ENCODE data around the gene POLR2B.

POLR2B gene

DNA sequence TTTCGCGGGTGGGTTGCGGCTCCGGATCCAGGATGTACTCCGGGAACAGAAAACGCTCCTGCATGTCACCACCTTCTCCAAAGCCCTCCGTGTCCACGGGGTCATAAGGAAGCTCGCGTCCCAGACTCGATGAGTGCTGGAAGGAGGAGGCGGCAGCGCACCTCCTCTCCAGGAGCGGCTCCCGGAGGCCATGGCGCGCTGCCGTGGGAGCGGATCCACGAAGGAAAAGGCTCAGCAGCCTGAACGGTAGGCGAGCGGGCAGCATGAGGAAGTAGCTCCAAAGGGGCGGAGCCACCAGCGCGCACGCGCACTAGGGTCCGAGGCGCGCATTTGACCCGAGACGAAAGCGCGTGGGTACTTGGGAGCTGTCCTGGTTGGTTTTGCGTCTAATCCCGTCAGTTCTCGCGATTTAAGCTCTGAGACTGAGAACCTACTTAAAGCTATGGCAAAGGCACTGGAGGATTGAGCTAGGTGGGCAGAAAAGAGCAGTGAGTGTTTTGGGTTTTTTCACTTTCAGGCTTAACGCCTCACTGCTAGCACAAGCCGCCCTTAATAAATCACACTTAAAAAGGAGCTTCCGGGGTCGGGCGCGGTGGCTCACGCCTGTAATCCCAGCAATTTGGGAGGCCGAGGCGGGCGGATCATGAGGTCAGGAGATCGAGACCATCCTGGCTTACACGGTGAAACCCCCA lies 1.2 kb upstream of the POLR2B start, which contains the start of gene NOA1:
Gene NOA1 (minus strand): TSS at position 286 of the 692 bp plus-strand sequence. CDS start 21 bp downstream, at position 265.
- no CpG with 5 or more reads among the region's 51 CpGs for WGBS (ENCODE audit: extremely low coverage, insufficient coverage, low lambda C conversion rate)

GRCh38 chr4:56979421-56980072 lies 851 bp downstream of the POLR2B start:
- H3K27me3 ChIP-seq (ENCODE audit: insufficient read depth, low read length, poor library complexity): no peaks in the 10 kb centered on the region
- peaks cover 10% of the 10 kb centered on the region for H3K79me1 ChIP-seq (ENCODE audit: low read length)
- H3K23ac ChIP-seq (ENCODE audit: low read length): no peak overlapping the region
- no peak overlapping the region for H3K4ac ChIP-seq (ENCODE audit: low read depth, low read length)
- H3K36me3 ChIP-seq (ENCODE audit: control insufficient read depth, insufficient read depth, low read length): no peaks in the 10 kb centered on the region
- H4K5ac ChIP-seq (ENCODE audit: low read length): no peak overlapping the region
- H4K8ac ChIP-seq (ENCODE audit: low read depth, low read length): no peak overlapping the region
- H3K79me2 ChIP-seq (ENCODE audit: control insufficient read depth, insufficient read depth, low read length): peaks cover 66% of the 10 kb centered on the region
- H2BK15ac ChIP-seq (replicated peaks; ENCODE audit: low read depth): no peak overlapping the region
- H2AK5ac ChIP-seq (ENCODE audit: low read length): no peak overlapping the region
- WGBS (ENCODE audit: extremely low coverage, insufficient coverage, low lambda C conversion rate): no CpG with 5 or more reads among the region's 21 CpGs
- peak; percentile 45 for DNase-seq
- no peak overlapping the region for H3K18ac ChIP-seq (ENCODE audit: low read length)
- H3K4me1 ChIP-seq (ENCODE audit: control insufficient read depth, low read depth, low read length): peaks cover 2% of the 10 kb centered on the region
- peak overlapping the region; percentile 94 for H3K4me2 ChIP-seq (ENCODE audit: low read length)
- H2BK120ac ChIP-seq (ENCODE audit: low read depth, low read length): no peak overlapping the region
- H3K9ac ChIP-seq (ENCODE audit: low read length): peak overlapping the region; percentile 100
- peak overlapping the region; percentile 100 for H3K4me3 ChIP-seq (ENCODE audit: low read length)
- peak overlapping the region; percentile 100 for H3K56ac ChIP-seq (ENCODE audit: low read length)
- H3K27ac ChIP-seq (ENCODE audit: low read depth, low read length): no peak overlapping the region
- no peak overlapping the region for H2BK5ac ChIP-seq (ENCODE audit: low read length)

More for the DNA sequence above, 1.2 kb upstream of the POLR2B start, which contains the start of gene NOA1:
- Histone ChIP-seq H3K4ac (ENCODE audit: low read depth, low read length) (no peak within 1 kb of the TSS), H2BK5ac (ENCODE audit: low read length) (no peak within 1 kb of the TSS), H3K79me1 (ENCODE audit: low read length) (peaks cover 10% of the 10 kb centered on the region), H3K79me2 (ENCODE audit: control insufficient read depth, insufficient read depth, low read length) (peaks cover 54% of the 10 kb centered on the region), H3K4me1 (ENCODE audit: control insufficient read depth, low read depth, low read length) (peaks cover 2% of the 10 kb centered on the region), H3K27me3 (ENCODE audit: insufficient read depth, low read length, poor library complexity) (no peaks in the 10 kb centered on the region), H3K4me2 (ENCODE audit: low read length) (peak within 1 kb of the TSS; percentile 100), H3K18ac (ENCODE audit: low read length) (no peak within 1 kb of the TSS), H2BK15ac (replicated peaks; ENCODE audit: low read depth) (no peak within 1 kb of the TSS), H3K56ac (ENCODE audit: low read length) (peak within 1 kb of the TSS; percentile 97), H3K27ac (ENCODE audit: low read depth, low read length) (peak within 1 kb of the TSS; percentile 47), H2BK120ac (ENCODE audit: low read depth, low read length) (no peak within 1 kb of the TSS), H3K23ac (ENCODE audit: low read length) (no peak within 1 kb of the TSS), H4K8ac (ENCODE audit: low read depth, low read length) (no peak within 1 kb of the TSS), H2AK5ac (ENCODE audit: low read length) (no peak within 1 kb of the TSS), H3K4me3 (ENCODE audit: low read length) (peak within 1 kb of the TSS; percentile 96), H3K9ac (ENCODE audit: low read length) (peak within 1 kb of the TSS; percentile 98), H4K5ac (ENCODE audit: low read length) (no peak within 1 kb of the TSS), H3K36me3 (ENCODE audit: control insufficient read depth, insufficient read depth, low read length) (peaks cover 5% of the 10 kb centered on the region)
- DNase-seq: peak; percentile 100

- no peaks in the 10 kb centered on the region for H3K36me3 ChIP-seq (ENCODE audit: control insufficient read depth, insufficient read depth, low read length)
- H3K79me1 ChIP-seq (ENCODE audit: low read length): peaks cover 5% of the 10 kb centered on the region
- WGBS (ENCODE audit: extremely low coverage, insufficient coverage, low lambda C conversion rate): no CpG with 5 or more reads among the region's 4 CpGs
- H3K23ac ChIP-seq (ENCODE audit: low read length): no peak overlapping the region
- H3K56ac ChIP-seq (ENCODE audit: low read length): no peak overlapping the region
- no peak overlapping the region for H4K8ac ChIP-seq (ENCODE audit: low read depth, low read length)
- H2BK120ac ChIP-seq (ENCODE audit: low read depth, low read length): no peak overlapping the region
- no peaks in the 10 kb centered on the region for H3K4me1 ChIP-seq (ENCODE audit: control insufficient read depth, low read depth, low read length)
- peak; percentile 67 for DNase-seq
- H3K9ac ChIP-seq (ENCODE audit: low read length): no peak overlapping the region
- H2AK5ac ChIP-seq (ENCODE audit: low read length): no peak overlapping the region
- no peak overlapping the region for H2BK5ac ChIP-seq (ENCODE audit: low read length)
- no peak overlapping the region for H3K27ac ChIP-seq (ENCODE audit: low read depth, low read length)
- H3K79me2 ChIP-seq (ENCODE audit: control insufficient read depth, insufficient read depth, low read length): peaks cover 57% of the 10 kb centered on the region
- H3K18ac ChIP-seq (ENCODE audit: low read length): no peak overlapping the region
- H4K5ac ChIP-seq (ENCODE audit: low read length): no peak overlapping the region
- no peak overlapping the region for H2BK15ac ChIP-seq (replicated peaks; ENCODE audit: low read depth)
- no peak overlapping the region for H3K4me3 ChIP-seq (ENCODE audit: low read length)
- H3K27me3 ChIP-seq (ENCODE audit: insufficient read depth, low read length, poor library complexity): no peaks in the 10 kb centered on the region
- H3K4me2 ChIP-seq (ENCODE audit: low read length): no peak overlapping the region
- H3K4ac ChIP-seq (ENCODE audit: low read depth, low read length): no peak overlapping the region
Measured at GRCh38 chr4:56981795-56982201, 3.1 kb downstream of the POLR2B start.

DNA sequence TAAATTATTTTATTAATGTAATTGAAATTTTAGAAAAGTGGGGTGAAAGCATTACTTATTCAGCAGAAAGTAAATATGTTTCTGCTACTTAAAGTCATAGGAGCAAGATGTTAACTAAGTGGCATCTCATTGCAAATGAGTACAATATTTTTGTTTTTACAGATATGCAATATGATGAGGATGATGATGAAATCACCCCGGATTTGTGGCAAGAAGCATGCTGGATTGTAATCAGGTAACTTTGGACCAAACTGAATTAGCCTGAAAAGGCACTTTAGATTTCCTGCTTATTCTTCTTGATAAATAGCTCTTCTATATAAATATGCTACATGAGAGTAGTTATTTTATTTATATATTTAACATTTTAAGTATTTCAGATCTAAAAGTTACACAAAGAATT lies 7.5 kb downstream of the POLR2B start:
- H3K4ac ChIP-seq (ENCODE audit: low read depth, low read length): no peak overlapping the region
- peaks cover 37% of the 10 kb centered on the region for H3K79me2 ChIP-seq (ENCODE audit: control insufficient read depth, insufficient read depth, low read length)
- no peak overlapping the region for H3K27ac ChIP-seq (ENCODE audit: low read depth, low read length)
- no peak overlapping the region for H3K9ac ChIP-seq (ENCODE audit: low read length)
- DNase-seq: no peak
- H3K18ac ChIP-seq (ENCODE audit: low read length): no peak overlapping the region
- peaks cover 1% of the 10 kb centered on the region for H3K36me3 ChIP-seq (ENCODE audit: control insufficient read depth, insufficient read depth, low read length)
- H2BK5ac ChIP-seq (ENCODE audit: low read length): no peak overlapping the region
- no peak overlapping the region for H3K4me2 ChIP-seq (ENCODE audit: low read length)
- H3K4me1 ChIP-seq (ENCODE audit: control insufficient read depth, low read depth, low read length): no peaks in the 10 kb centered on the region
- H4K8ac ChIP-seq (ENCODE audit: low read depth, low read length): no peak overlapping the region
- H2BK15ac ChIP-seq (replicated peaks; ENCODE audit: low read depth): no peak overlapping the region
- H4K5ac ChIP-seq (ENCODE audit: low read length): no peak overlapping the region
- H3K23ac ChIP-seq (ENCODE audit: low read length): no peak overlapping the region
- peaks cover 7% of the 10 kb centered on the region for H3K79me1 ChIP-seq (ENCODE audit: low read length)
- no peak overlapping the region for H3K56ac ChIP-seq (ENCODE audit: low read length)
- H2BK120ac ChIP-seq (ENCODE audit: low read depth, low read length): no peak overlapping the region
- WGBS (ENCODE audit: extremely low coverage, insufficient coverage, low lambda C conversion rate): no CpG with 5 or more reads among the region's 1 CpG
- H2AK5ac ChIP-seq (ENCODE audit: low read length): no peak overlapping the region
- no peak overlapping the region for H3K4me3 ChIP-seq (ENCODE audit: low read length)
- H3K27me3 ChIP-seq (ENCODE audit: insufficient read depth, low read length, poor library complexity): no peaks in the 10 kb centered on the region

GRCh38 chr4:56986952-56987351 lies 8.3 kb downstream of the POLR2B start:
- Histone ChIP-seq H2BK15ac (replicated peaks; ENCODE audit: low read depth) (no peak overlapping the region), H3K23ac (ENCODE audit: low read length) (no peak overlapping the region), H3K56ac (ENCODE audit: low read length) (no peak overlapping the region), H3K79me1 (ENCODE audit: low read length) (peaks cover 7% of the 10 kb centered on the region), H4K8ac (ENCODE audit: low read depth, low read length) (no peak overlapping the region), H2AK5ac (ENCODE audit: low read length) (no peak overlapping the region), H3K4me2 (ENCODE audit: low read length) (no peak overlapping the region), H3K18ac (ENCODE audit: low read length) (no peak overlapping the region), H3K4me1 (ENCODE audit: control insufficient read depth, low read depth, low read length) (no peaks in the 10 kb centered on the region), H3K27ac (ENCODE audit: low read depth, low read length) (no peak overlapping the region), H2BK5ac (ENCODE audit: low read length) (no peak overlapping the region), H3K27me3 (ENCODE audit: insufficient read depth, low read length, poor library complexity) (no peaks in the 10 kb centered on the region), H3K4me3 (ENCODE audit: low read length) (no peak overlapping the region), H2BK120ac (ENCODE audit: low read depth, low read length) (no peak overlapping the region), H3K36me3 (ENCODE audit: control insufficient read depth, insufficient read depth, low read length) (peaks cover 1% of the 10 kb centered on the region), H4K5ac (ENCODE audit: low read length) (no peak overlapping the region), H3K9ac (ENCODE audit: low read length) (no peak overlapping the region), H3K79me2 (ENCODE audit: control insufficient read depth, insufficient read depth, low read length) (peaks cover 31% of the 10 kb centered on the region), H3K4ac (ENCODE audit: low read depth, low read length) (no peak overlapping the region)
- WGBS (ENCODE audit: extremely low coverage, insufficient coverage, low lambda C conversion rate): no CpG with 5 or more reads among the region's 3 CpGs
- no peak for DNase-seq

Data from mesendoderm (in vitro differentiated cells).